Pericardium fibroblast (primary cell): ENCODE results near the gene PLCD4. TPM values are rescaled to one million over a fixed set of nuclear protein-coding genes. Genes with fewer than 3 reads are reported as not detected.

ENCODE experiments used
- total RNA-seq: library from RNA; depleted of rRNA; stranded (reverse); fragments of >200 nt; gene quantifications from 2 replicates; pipeline ENCODE4 v1.2.3, GENCODE V29; 2015

The PLCD4 gene
- 0.94 and 2.7 TPM in 2 replicates for total RNA-seq

GRCh38 chr2:218607436-218608115 is at the start of gene PLCD4:
Gene PLCD4 (plus strand): TSS chr2:218607899. CDS start chr2:218615740, 7,841 bp downstream.

DNA sequence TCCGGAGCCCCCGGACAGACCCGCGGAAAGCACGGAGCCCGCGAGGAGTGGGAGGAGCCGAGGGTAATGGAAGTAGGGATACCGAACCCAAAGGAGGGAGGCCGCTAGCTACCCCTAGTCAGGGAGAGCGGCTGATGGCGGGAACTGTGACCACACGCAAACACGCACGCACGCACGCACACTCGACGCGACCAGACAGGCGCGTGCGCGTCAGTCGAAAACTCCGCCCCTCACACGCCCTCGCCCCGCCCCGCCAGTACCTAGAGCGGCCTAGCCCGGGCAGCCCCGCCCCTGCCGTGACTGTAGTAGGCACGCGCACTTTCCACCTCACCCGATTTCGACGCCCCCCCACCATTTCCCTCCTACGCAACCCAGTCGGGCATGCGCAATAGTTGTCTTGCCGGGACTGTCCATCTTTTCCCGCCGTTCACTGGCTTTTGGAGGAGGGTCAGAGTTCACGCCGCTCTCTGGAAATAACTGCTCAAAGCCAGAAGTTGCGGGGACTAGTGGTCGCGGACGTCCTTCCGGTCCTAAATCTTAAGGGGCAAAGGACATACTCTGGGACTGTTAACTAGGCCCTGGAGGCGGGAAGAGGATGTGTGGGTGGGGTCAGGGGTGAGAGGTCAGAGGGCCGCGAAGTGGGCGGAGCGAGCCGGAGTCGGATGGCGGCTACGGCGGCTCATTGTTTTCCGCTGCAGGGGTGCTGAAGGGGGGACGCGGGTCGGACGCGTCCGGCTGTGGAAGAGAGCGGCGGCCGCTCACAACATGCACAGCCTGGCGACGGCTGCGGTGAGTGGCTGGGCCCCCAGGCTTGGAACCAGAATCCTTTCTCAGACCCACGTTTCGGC is 39.3 kb upstream of the PLCD4 start, which contains the start of the genes CNOT9 and USP37:
Gene CNOT9 (plus strand): TSS at position 650 of the 848 bp plus-strand sequence. CDS start 116 bp downstream, at position 766.
Gene USP37 (minus strand): TSS at position 162 of the 848 bp plus-strand sequence. CDS start 9,698 bp downstream, outside the sequence.

GRCh38 chr2:218659258-218659987 is 51.7 kb downstream of the PLCD4 start, which contains the start of the genes BCS1L and ZNF142:
Gene BCS1L (plus strand): TSS chr2:218659683. CDS start chr2:218660988, 1,305 bp downstream.
Gene ZNF142 (minus strand): TSS chr2:218659623. CDS start chr2:218656429, 3,194 bp downstream.

GRCh38 chr2:218671654-218672566 is 64.2 kb downstream of the PLCD4 start, which contains the start of the genes RNF25 and STK36:
Gene RNF25 (minus strand): TSS chr2:218672002. CDS start chr2:218671970, 32 bp downstream.
Gene STK36 (plus strand): TSS chr2:218672086. CDS start chr2:218672830, 744 bp downstream.

Other genes starting within 250 kb of the PLCD4 start
- 0.26 and 0.35 TPM in 2 replicates for gene SLC11A1, start 225.6 kb upstream of the PLCD4 start, total RNA-seq
- gene CTDSP1, start 208.0 kb upstream of the PLCD4 start, total RNA-seq: 69.6 and 90.4 TPM in 2 replicates
- gene VIL1, start 188.8 kb upstream of the PLCD4 start, total RNA-seq: not detected in 2 replicates
- gene USP37, start 39.5 kb upstream of the PLCD4 start, total RNA-seq: 2.9 and 3.6 TPM in 2 replicates
- gene CNOT9, start 39.1 kb upstream of the PLCD4 start, total RNA-seq: 39.3 and 40.7 TPM in 2 replicates
- 7.0 and 9.4 TPM in 2 replicates for gene ZNF142, start 51.7 kb downstream of the PLCD4 start, total RNA-seq
- 15.8 and 27.7 TPM in 2 replicates for gene BCS1L, start 51.8 kb downstream of the PLCD4 start, total RNA-seq
- gene RNF25, start 64.1 kb downstream of the PLCD4 start, total RNA-seq: 18.0 and 19.5 TPM in 2 replicates
- 10.2 and 36.8 TPM in 2 replicates for gene STK36, start 64.2 kb downstream of the PLCD4 start, total RNA-seq
- gene TTLL4, start 102.9 kb downstream of the PLCD4 start, total RNA-seq: 7.7 and 8.1 TPM in 2 replicates
- 3.7 and 5.6 TPM in 2 replicates for gene CYP27A1, start 174.2 kb downstream of the PLCD4 start, total RNA-seq
- gene PRKAG3, start 223.9 kb downstream of the PLCD4 start, total RNA-seq: not detected in 2 replicates